H1 (cell line): ENCODE results near the gene SERPINB1. TPM values are rescaled to one million over a fixed set of nuclear protein-coding genes. Genes with fewer than 3 reads are reported as not detected.

Experiments
- CTCF ChIP-seq, 3 experiments: IDR thresholded peaks; 1 replicate in 2 of 3; 2 replicates in 1 of 3; pipeline versions ENCODE4 v1.5.1 to v1.6.1; 2011; ENCODE audit warnings: low read length in 3 of 3, mild to moderate bottlenecking in 3 of 3, inconsistent platforms in 2 of 3, low read depth in 1 of 3, moderate library complexity in 1 of 3; ENCODE audit not compliant: insufficient read depth in 1 of 3; ENCODE audit errors: control extremely low read depth in 1 of 3
- polyA plus RNA-seq, 7 experiments: library from polyadenylated mRNA; depleted of rRNA in 3 of 7; stranded (reverse) in 5 of 7; unstranded in 2 of 7; fragments of >200 nt in 5 of 7; fragments of 200-250 nt in 2 of 7; gene quantifications; 1 replicate in 5 of 7; 2 replicates in 1 of 7; 4 replicates in 1 of 7; pipeline versions ENCODE4 v1.2.1 to v1.2.3, GENCODE V29; 2011 to 2013; ENCODE audit warnings: missing spikeins in 2 of 7, mixed read lengths in 2 of 7
- total RNA-seq: library from RNA; stranded (reverse); fragmentation: NEBNext Ultra II Directional; extraction: Animal tissue kit (Norgen Biotek cat#: 25700); gene quantifications from 2 replicates; pipeline ENCODE4 v1.2.1, GENCODE V29; 2021

Gene SERPINB1
- total and polyA plus RNA-seq, 2 of the 8 experiments (the other 6 are each of a cell fraction or from before 2014, with no cell fraction given): 8.1 to 17.3 TPM

GRCh38 chr6:2818593-2818992, 23.1 kb downstream of the SERPINB1 start (continued):
- TF ChIP-seq CTCF (IDR thresholded peaks at IDR 0.05; ENCODE audit: control extremely low read depth in 1 of 3, insufficient read depth in 1 of 3, low read depth in 1 of 3, low read length in 3 of 3): no peak
